Lower leg skin (tissue), 3 donors: ENCODE measurements around the gene YTHDF1.

ENCODE experiments used
- CTCF ChIP-seq, 3 donors: fragments of 450-650 bp; IDR thresholded peaks; one replicate each; pipeline ENCODE4 v1.5.1; 2016; ENCODE audit warnings: antibody characterized with exemption in 3 of 3, mild to moderate bottlenecking in 3 of 3, moderate library complexity in 2 of 3
- POLR2A ChIP-seq, 2 donors: fragments of 450-650 bp; IDR thresholded peaks; one replicate each; pipeline ENCODE4 v1.6.1; 2016 to 2017; ENCODE audit warnings: antibody characterized with exemption in 2 of 2, mild to moderate bottlenecking in 1 of 2, moderate library complexity in 1 of 2

- TF ChIP-seq CTCF (IDR thresholded peaks at IDR 0.05) (no peak), POLR2A (IDR thresholded peaks at IDR 0.05) (no peak)
Observed at GRCh38 chr20:63210011-63210605, 5.8 kb downstream of the YTHDF1 start.
